Neural cell (in vitro differentiated cells): ENCODE measurements around the gene KLF17. TPM values are rescaled to one million over a fixed set of nuclear protein-coding genes. Genes with fewer than 3 reads are reported as not detected.

Source experiments
- H2AFZ ChIP-seq: fragments of 200-600, 300-800 bp; sonication (generic), shearing (Covaris generic); 2 replicates; pipeline ENCODE4 v1.6.0; 2014; ENCODE audit warnings: low read depth, mild to moderate bottlenecking, antibody characterized with exemption, low read length, moderate library complexity
- H3F3A ChIP-seq: fragments of 200-600 bp; shearing (Covaris generic); 2 replicates; pipeline ENCODE4 v1.6.1; 2016; ENCODE audit warnings: mild to moderate bottlenecking, moderate library complexity, mixed read lengths, antibody characterized with exemption, low read length; ENCODE audit not compliant: insufficient read depth, poor library complexity, severe bottlenecking
- H3K27ac ChIP-seq: fragments of 200-600, 300-800 bp; sonication (generic), shearing (Covaris generic); 2 replicates; pipeline ENCODE4 v1.5.1; 2014; ENCODE audit warnings: mild to moderate bottlenecking, low read length, moderate library complexity
- H3K27me3 ChIP-seq: fragments of 300-800, 200-600 bp; sonication (generic), shearing (Covaris generic); 2 replicates; pipeline ENCODE4 v1.6.0; 2014; ENCODE audit warnings: mild to moderate bottlenecking, low read depth, low read length, moderate library complexity; ENCODE audit not compliant: insufficient read depth
- H3K36me3 ChIP-seq: fragments of 300-800, 200-600 bp; sonication (generic), shearing (Covaris generic); 2 replicates; pipeline ENCODE4 v1.5.1; 2014; ENCODE audit warnings: mild to moderate bottlenecking, antibody characterized with exemption, low read length, moderate library complexity; ENCODE audit not compliant: insufficient read depth
- H3K4me2 ChIP-seq: fragments of 300-800, 200-600 bp; sonication (generic), shearing (Covaris generic); 2 replicates; pipeline ENCODE4 v1.6.0; 2014; ENCODE audit warnings: mild to moderate bottlenecking, low read length
- H3K4me3 ChIP-seq: fragments of 300-800, 200-600 bp; sonication (generic), shearing (Covaris generic); 2 replicates; pipeline ENCODE4 v1.5.1; 2014; ENCODE audit warnings: mild to moderate bottlenecking, low read length, moderate library complexity
- H3K79me2 ChIP-seq: fragments of 200-600 bp; shearing (Covaris generic); replicated peaks from 2 replicates; pipeline ENCODE4 v1.6.0; 2014; ENCODE audit warnings: mild to moderate bottlenecking, low read length, moderate library complexity; ENCODE audit not compliant: insufficient read depth
- H3K9ac ChIP-seq: fragments of 300-800, 200-600 bp; sonication (generic), shearing (Covaris generic); 2 replicates; pipeline ENCODE4 v1.6.1; 2016; ENCODE audit warnings: mild to moderate bottlenecking, low read length, mixed read lengths
- H3K9me2 ChIP-seq: fragments of 200-600 bp; shearing (Covaris generic); 2 replicates; pipeline ENCODE4 v1.6.1; 2016; ENCODE audit warnings: mild to moderate bottlenecking, low read length, mixed read lengths; ENCODE audit not compliant: insufficient read depth
- H3K9me3 ChIP-seq: fragments of 200-600, 300-800 bp; sonication (generic), shearing (Covaris generic); 2 replicates; pipeline ENCODE4 v1.6.1; 2016; ENCODE audit warnings: mild to moderate bottlenecking, mixed run types, low read length, moderate library complexity, mixed read lengths
- H4K20me1 ChIP-seq: fragments of 200-600 bp; shearing (Covaris generic); 2 replicates; pipeline ENCODE4 v1.6.1; 2016; ENCODE audit warnings: mild to moderate bottlenecking, mixed run types; ENCODE audit not compliant: insufficient read depth
- CTCF ChIP-seq: fragments of 450-650 bp; IDR thresholded peaks from 2 replicates; pipeline ENCODE4 v1.5.1; 2014; ENCODE audit warnings: antibody characterized with exemption, mild to moderate bottlenecking, moderate library complexity; ENCODE audit not compliant: poor library complexity, severe bottlenecking
- EP300 ChIP-seq: fragments of 450-650 bp; conservative IDR thresholded peaks from 2 replicates; pipeline ENCODE4 v1.6.1; 2014; ENCODE audit warnings: antibody characterized with exemption, mild to moderate bottlenecking, moderate library complexity; ENCODE audit not compliant: poor library complexity, severe bottlenecking
- EZH2 ChIP-seq: fragments of 200-600, 300-800 bp; shearing (Covaris generic), sonication (generic); IDR thresholded peaks from 2 replicates; pipeline ENCODE4 v1.6.1; 2014; ENCODE audit warnings: antibody characterized with exemption, low read length, borderline replicate concordance, mild to moderate bottlenecking; ENCODE audit not compliant: insufficient read depth, poor library complexity, severe bottlenecking
- MXI1 ChIP-seq: fragments of 450-650 bp; conservative IDR thresholded peaks from 2 replicates; pipeline ENCODE4 v1.6.1; 2014; ENCODE audit warnings: antibody characterized with exemption, mild to moderate bottlenecking; ENCODE audit not compliant: poor library complexity, severe bottlenecking
- RAD21 ChIP-seq: fragments of 450-650 bp; conservative IDR thresholded peaks from 2 replicates; pipeline ENCODE4 v1.6.1; 2014; ENCODE audit warnings: antibody characterized with exemption, mild to moderate bottlenecking, moderate library complexity
- TAF1 ChIP-seq: IDR thresholded peaks from 2 replicates; pipeline ENCODE4 v1.6.1; 2012; ENCODE audit warnings: low read depth
- polyA plus RNA-seq: library from polyadenylated mRNA; depleted of rRNA; stranded (reverse); fragments of >200 nt; gene quantifications from 2 replicates; pipeline ENCODE4 v1.2.3, GENCODE V29; 2014

KLF17 gene
- polyA plus RNA-seq, 1 donor from 2014 or later, result not detected

- Histone ChIP-seq H3K4me3 (no peak overlapping the region), H3F3A (no peaks in the 10 kb centered on the region), H3K36me3 (no peaks in the 10 kb centered on the region), H3K9me3 (no peaks in the 10 kb centered on the region), H3K27ac (no peak overlapping the region), H3K79me2 (no peaks in the 10 kb centered on the region), H2AFZ (no peak overlapping the region), H3K4me2 (no peak overlapping the region), H4K20me1 (no peaks in the 10 kb centered on the region), H3K27me3 (no peaks in the 10 kb centered on the region), H3K9me2 (no peaks in the 10 kb centered on the region), H3K9ac (no peak overlapping the region)
- TF ChIP-seq CTCF, result no peak
- no peak for TF ChIP-seq EZH2
- no peak for TF ChIP-seq MXI1
- no peak for TF ChIP-seq TAF1
Observed at GRCh38 chr1:44086692-44087474, 31.7 kb upstream of the KLF17 start.

GRCh38 chr1:44089371-44090048 is 29.1 kb upstream of the KLF17 start:
- H3K36me3 ChIP-seq, result no peaks in the 10 kb centered on the region
- H3K4me3 ChIP-seq, result no peak overlapping the region
- H3K9me3 ChIP-seq, result no peaks in the 10 kb centered on the region
- H3K9ac ChIP-seq, result no peak overlapping the region
- no peaks in the 10 kb centered on the region for H3F3A ChIP-seq
- no peak for TF ChIP-seq CTCF
- TF ChIP-seq EP300, result no peak
- TF ChIP-seq TAF1, result no peak
- no peak for TF ChIP-seq RAD21
- H4K20me1 ChIP-seq, result no peaks in the 10 kb centered on the region
- H3K9me2 ChIP-seq, result no peaks in the 10 kb centered on the region
- H3K27me3 ChIP-seq, result no peaks in the 10 kb centered on the region
- H3K27ac ChIP-seq, result no peak overlapping the region
- no peak overlapping the region for H3K4me2 ChIP-seq
- H3K79me2 ChIP-seq, result no peaks in the 10 kb centered on the region
- H2AFZ ChIP-seq, result no peak overlapping the region
